Right atrium auricular region (tissue), 2 donors: Measurements from ENCODE around the gene CCDC83. TPM values are rescaled to one million over a fixed set of nuclear protein-coding genes. Genes with fewer than 3 reads are reported as not detected.

Source experiments
- DNase-seq: peaks from one replicate; pipeline ENCODE4 v3.0.0-alpha.2; 2019; ENCODE audit warnings: low spot score
- H3K27ac ChIP-seq, 2 donors: fragments of 200-600 bp; sonication (generic); 1 replicate in 1 of 2; 2 replicates in 1 of 2; pipeline ENCODE4 v1.5.1; 2016 to 2019
- H3K27me3 ChIP-seq, 2 donors: fragments of 200-600 bp; sonication (generic); one replicate each; pipeline versions ENCODE4 v1.5.1 to v1.6.0; 2017 to 2019
- H3K36me3 ChIP-seq: fragments of 200-600 bp; sonication (generic); one replicate; pipeline ENCODE4 v1.5.1; 2016
- H3K4me1 ChIP-seq, 2 donors: fragments of 200-600 bp; sonication (generic); one replicate each; pipeline versions ENCODE4 v1.5.1 to v1.6.0; 2017 to 2019
- H3K4me3 ChIP-seq, 2 donors: fragments of 200-600 bp; sonication (generic); 1 replicate in 1 of 2; 2 replicates in 1 of 2; pipeline ENCODE4 v1.5.1; 2017 to 2019; ENCODE audit warnings: mild to moderate bottlenecking in 1 of 2, moderate library complexity in 1 of 2
- H3K9me3 ChIP-seq, 2 donors: fragments of 200-600 bp; sonication (generic); one replicate each; pipeline ENCODE4 v1.5.1; 2019
- total RNA-seq, 2 donors: library from RNA; depleted of rRNA; stranded (reverse); fragments of >200 nt; gene quantifications; one replicate each; pipeline ENCODE4 v1.1.0, GENCODE V29; 2016
- TF ChIP-seq, protein P1 (sequence below), 2 donors: fragments of 200-600 bp; sonication (generic); IDR thresholded peaks; one replicate each; pipeline ENCODE4 v1.5.1; 2019; ENCODE audit warnings: antibody characterized with exemption in 2 of 2

The CCDC83 gene
- total RNA-seq, 2 donors from 2014 or later: not detected

DNA sequence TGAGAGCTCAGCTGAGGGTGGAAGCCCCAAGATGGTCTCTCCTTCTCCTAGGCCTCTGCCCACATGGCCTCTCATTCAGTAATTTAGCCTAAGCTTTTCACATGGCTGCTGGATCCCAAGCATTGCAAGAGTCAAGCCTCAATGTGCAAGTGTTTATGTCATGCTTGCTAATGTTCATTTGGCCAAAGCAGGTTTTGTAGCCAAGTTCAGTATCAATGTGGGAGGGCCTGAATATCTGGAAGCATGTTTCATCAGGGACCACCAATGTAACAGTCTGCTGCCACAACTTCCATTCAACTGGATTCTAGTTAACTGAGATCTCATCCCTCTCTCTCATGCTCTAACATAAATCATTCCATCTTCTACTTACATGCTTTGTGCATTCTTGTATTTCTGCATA is 35.7 kb upstream of the CCDC83 start:
- no peaks in the 10 kb centered on the region for H3K4me1 ChIP-seq
- H3K36me3 ChIP-seq: no peaks in the 10 kb centered on the region
- H3K27ac ChIP-seq: no peak overlapping the region
- DNase-seq: no peak
- H3K4me3 ChIP-seq: no peak overlapping the region
- no peaks in the 10 kb centered on the region for H3K9me3 ChIP-seq
- no peaks in the 10 kb centered on the region for H3K27me3 ChIP-seq
- TF ChIP-seq, protein P1, sequence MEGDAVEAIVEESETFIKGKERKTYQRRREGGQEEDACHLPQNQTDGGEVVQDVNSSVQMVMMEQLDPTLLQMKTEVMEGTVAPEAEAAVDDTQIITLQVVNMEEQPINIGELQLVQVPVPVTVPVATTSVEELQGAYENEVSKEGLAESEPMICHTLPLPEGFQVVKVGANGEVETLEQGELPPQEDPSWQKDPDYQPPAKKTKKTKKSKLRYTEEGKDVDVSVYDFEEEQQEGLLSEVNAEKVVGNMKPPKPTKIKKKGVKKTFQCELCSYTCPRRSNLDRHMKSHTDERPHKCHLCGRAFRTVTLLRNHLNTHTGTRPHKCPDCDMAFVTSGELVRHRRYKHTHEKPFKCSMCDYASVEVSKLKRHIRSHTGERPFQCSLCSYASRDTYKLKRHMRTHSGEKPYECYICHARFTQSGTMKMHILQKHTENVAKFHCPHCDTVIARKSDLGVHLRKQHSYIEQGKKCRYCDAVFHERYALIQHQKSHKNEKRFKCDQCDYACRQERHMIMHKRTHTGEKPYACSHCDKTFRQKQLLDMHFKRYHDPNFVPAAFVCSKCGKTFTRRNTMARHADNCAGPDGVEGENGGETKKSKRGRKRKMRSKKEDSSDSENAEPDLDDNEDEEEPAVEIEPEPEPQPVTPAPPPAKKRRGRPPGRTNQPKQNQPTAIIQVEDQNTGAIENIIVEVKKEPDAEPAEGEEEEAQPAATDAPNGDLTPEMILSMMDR (IDR thresholded peaks at IDR 0.05): no peak

DNA sequence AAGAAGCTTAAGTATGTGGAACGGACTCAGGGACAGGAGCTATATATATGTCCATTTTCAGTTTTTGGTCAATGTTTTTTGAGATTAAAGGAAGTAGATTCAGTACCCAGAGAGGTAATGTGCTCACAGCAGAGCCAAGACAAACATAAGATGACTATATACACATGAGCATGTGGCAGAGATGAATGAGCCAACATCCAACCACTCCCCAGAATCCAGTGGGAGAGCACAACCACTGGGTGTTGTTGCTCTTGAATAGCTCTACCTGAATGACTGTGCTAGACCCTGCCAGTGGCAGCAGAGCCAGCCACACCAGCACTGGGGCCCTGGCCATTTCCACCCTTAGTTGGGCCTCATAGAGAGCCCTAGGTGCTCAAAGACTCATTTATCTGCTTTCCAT is 33.5 kb upstream of the CCDC83 start:
- Histone ChIP-seq H3K36me3 (no peaks in the 10 kb centered on the region), H3K4me3 (no peak overlapping the region), H3K27me3 (no peaks in the 10 kb centered on the region), H3K9me3 (no peaks in the 10 kb centered on the region), H3K4me1 (no peaks in the 10 kb centered on the region), H3K27ac (no peak overlapping the region)
- TF ChIP-seq, protein P1 (IDR thresholded peaks at IDR 0.05): no peak
- DNase-seq: no peak

DNA sequence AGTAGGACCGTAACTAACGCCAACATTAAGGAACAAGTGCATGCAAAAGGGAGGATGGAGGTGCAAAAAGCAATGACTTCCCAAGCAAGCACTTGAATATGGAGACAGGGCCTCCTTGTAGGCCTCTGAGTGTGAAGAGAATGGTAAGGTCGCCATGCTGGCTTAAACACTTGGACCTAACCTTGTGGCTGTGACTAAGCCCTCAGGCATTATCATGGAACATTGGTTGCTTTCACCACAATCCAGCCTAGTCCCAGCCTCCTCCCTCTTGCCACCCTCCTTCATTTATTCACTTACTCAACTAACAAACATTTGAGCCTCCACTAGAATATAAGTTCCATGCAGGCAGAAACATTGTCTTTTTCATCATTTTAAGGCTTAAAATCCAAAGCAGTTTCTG is 32.4 kb upstream of the CCDC83 start:
- H3K4me3 ChIP-seq: no peak overlapping the region

DNA sequence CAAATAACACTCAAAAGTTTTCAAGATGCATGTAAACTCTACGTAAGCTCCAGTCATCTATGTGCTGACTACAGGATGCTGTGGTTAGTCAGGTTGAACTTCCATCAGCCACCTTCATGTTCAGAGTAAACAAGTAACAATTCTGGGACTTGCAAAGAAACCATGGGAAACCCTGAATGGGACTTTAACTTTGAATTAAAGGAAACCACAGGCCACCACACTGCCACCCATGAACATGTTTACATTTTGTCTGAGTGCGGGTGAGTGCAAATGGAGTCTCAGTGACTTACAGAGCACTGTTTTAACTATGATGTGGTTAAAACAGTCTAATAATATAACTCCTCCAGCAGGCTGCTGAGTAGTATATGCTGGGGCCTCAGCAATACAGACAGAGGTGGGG is 31.4 kb upstream of the CCDC83 start:
- Histone ChIP-seq H3K27ac (no peak overlapping the region), H3K4me3 (no peak overlapping the region), H3K27me3 (no peaks in the 10 kb centered on the region), H3K9me3 (no peaks in the 10 kb centered on the region), H3K4me1 (peaks cover 0 to 9% of the 10 kb centered on the region in 2 donors), H3K36me3 (no peaks in the 10 kb centered on the region)
- TF ChIP-seq, protein P1 (IDR thresholded peaks at IDR 0.05): no peak
- no peak for DNase-seq

More for the DNA sequence above, 32.4 kb upstream of the CCDC83 start:
- H3K27ac ChIP-seq: no peak overlapping the region
- DNase-seq: no peak
- H3K36me3 ChIP-seq: no peaks in the 10 kb centered on the region
- H3K9me3 ChIP-seq: no peaks in the 10 kb centered on the region
- TF ChIP-seq, protein P1 (IDR thresholded peaks at IDR 0.05): no peak
- H3K4me1 ChIP-seq: peaks cover 0 to 7% of the 10 kb centered on the region in 2 donors
- H3K27me3 ChIP-seq: no peaks in the 10 kb centered on the region

DNA sequence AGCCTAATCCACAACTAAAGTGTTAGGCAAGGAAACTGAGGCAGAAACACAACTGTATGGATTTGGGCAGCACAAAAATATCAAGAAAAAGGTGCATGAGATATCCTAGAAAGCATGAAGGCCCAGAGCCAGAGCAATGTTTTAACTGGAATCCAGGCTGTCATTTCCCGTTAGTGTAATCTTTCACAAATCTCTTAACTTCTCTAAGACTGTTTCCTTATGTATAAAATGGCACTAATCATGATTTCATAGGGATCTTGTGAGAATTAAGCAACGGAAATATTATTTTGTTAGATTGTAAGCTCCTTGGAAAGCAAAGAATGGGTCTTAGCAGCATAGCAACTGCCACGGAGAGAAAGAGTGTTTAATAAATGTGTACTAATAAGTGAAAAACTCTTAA is 29.6 kb upstream of the CCDC83 start:
- no peak overlapping the region for H3K4me3 ChIP-seq
- H3K36me3 ChIP-seq: no peaks in the 10 kb centered on the region
- H3K27ac ChIP-seq: no peak overlapping the region
- no peaks in the 10 kb centered on the region for H3K27me3 ChIP-seq
- peaks cover 0 to 9% of the 10 kb centered on the region in 2 donors for H3K4me1 ChIP-seq
- no peaks in the 10 kb centered on the region for H3K9me3 ChIP-seq
- DNase-seq: no peak
- TF ChIP-seq, protein P1 (IDR thresholded peaks at IDR 0.05): no peak

DNA sequence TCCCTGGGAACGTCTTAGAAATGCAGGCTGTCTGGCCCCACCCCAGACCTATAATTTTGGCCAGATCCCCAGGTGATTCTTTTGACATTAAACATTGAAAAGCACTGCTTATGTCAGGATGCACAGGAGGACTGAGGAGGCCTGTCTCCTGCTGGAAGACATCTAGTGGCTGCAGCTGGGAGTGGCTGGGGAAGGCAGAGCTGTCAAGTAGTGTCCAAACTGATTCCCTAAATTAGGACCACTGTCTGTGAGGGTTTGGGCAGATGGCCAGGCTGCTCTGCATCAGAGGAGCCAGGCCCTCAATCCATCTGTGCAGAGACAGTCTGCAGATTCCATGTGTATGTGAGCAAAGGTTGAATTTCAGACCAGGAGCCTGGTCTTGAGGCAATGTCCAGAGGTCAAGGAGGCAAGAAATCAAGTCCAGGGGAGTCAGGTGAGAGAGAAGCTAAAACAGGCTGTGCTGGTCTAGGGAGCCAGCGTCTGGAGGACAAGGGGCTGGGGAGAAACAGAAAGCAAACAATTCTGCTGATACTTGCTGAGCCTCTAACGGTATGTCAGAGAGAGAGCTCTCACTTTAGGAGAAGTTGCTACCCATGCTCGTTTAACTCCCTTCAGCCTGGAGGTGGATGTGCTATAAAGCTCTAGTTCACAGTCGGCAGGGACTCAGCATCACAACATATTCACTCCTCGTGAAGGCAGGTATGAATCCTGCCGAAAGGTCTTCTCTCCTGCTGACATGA is 28.9 kb upstream of the CCDC83 start:
- DNase-seq: no peak
- Histone ChIP-seq H3K27me3 (no peaks in the 10 kb centered on the region), H3K4me3 (no peak overlapping the region), H3K4me1 (peaks cover 0 to 9% of the 10 kb centered on the region in 2 donors), H3K36me3 (no peaks in the 10 kb centered on the region), H3K9me3 (no peaks in the 10 kb centered on the region), H3K27ac (no peak overlapping the region)
- TF ChIP-seq, protein P1 (IDR thresholded peaks at IDR 0.05): peak; percentile 22 to 64
